ENCODE data around the gene C7orf33.

GRCh38 chr7:148553979-148554378 is 36.6 kb upstream of the C7orf33 start:
- no peak for TF ChIP-seq TEAD4 (IDR thresholded peaks at IDR 0.05)
- no peak for TF ChIP-seq ZBTB7A (IDR thresholded peaks at IDR 0.05; ENCODE audit: low read depth)
- TF ChIP-seq REST (IDR thresholded peaks at IDR 0.05; ENCODE audit: low read depth), result no peak
- TF ChIP-seq USF1 (IDR thresholded peaks at IDR 0.05), result no peak
- no peak for TF ChIP-seq FOXM1 (IDR thresholded peaks at IDR 0.05; ENCODE audit: borderline replicate concordance, low read depth)
- no peak for TF ChIP-seq EP300 (IDR thresholded peaks at IDR 0.05; ENCODE audit: borderline replicate concordance)
- TF ChIP-seq TAF1 (IDR thresholded peaks at IDR 0.05; ENCODE audit: low read depth), result no peak
- no peak for TF ChIP-seq MAX (IDR thresholded peaks at IDR 0.05)
- no peak for TF ChIP-seq EGR1 (IDR thresholded peaks at IDR 0.05)
- no peak for TF ChIP-seq YY1 (IDR thresholded peaks at IDR 0.05; ENCODE audit: low read depth)
- no peak for TF ChIP-seq CREB1 (IDR thresholded peaks at IDR 0.05; ENCODE audit: low read depth)
- TF ChIP-seq RAD21 (IDR thresholded peaks at IDR 0.05; ENCODE audit: low read depth), result no peak
- no peak for TF ChIP-seq CEBPB (IDR thresholded peaks at IDR 0.05)
- TF ChIP-seq TCF12 (IDR thresholded peaks at IDR 0.05; ENCODE audit: low read depth), result no peak

Data from Ishikawa (cell line).